Muscle layer of duodenum (tissue), 2 donors: ENCODE results near the gene DAB2.
"Not testable (repeated sequence)": the region's sequence is repeated elsewhere in the genome, so short reads cannot be mapped to it uniquely, and the experiment has no call there.

Source experiments
- H3K27ac ChIP-seq: one replicate; pipeline ENCODE4 v1.7.0; 2013; ENCODE audit warnings: mild to moderate bottlenecking, low read length
- H3K27me3 ChIP-seq: one replicate; pipeline ENCODE4 v1.7.0; 2013; ENCODE audit warnings: low read depth, mild to moderate bottlenecking, control low read depth, low read length
- H3K36me3 ChIP-seq, 2 donors: one replicate each; pipeline ENCODE4 v1.7.0; 2013; ENCODE audit warnings: low read length in 2 of 2, control low read depth in 1 of 2, mild to moderate bottlenecking in 1 of 2; ENCODE audit not compliant: insufficient read depth in 2 of 2, control insufficient read depth in 1 of 2
- H3K4me1 ChIP-seq, 2 donors: one replicate each; pipeline ENCODE4 v1.7.0; 2013; ENCODE audit warnings: low read length in 2 of 2, mild to moderate bottlenecking in 2 of 2, control low read depth in 1 of 2, moderate library complexity in 1 of 2; ENCODE audit not compliant: insufficient read depth in 2 of 2, control insufficient read depth in 1 of 2
- H3K4me3 ChIP-seq, 2 donors: one replicate each; pipeline ENCODE4 v1.7.0; 2013; ENCODE audit warnings: low read length in 2 of 2, low read depth in 1 of 2, mild to moderate bottlenecking in 1 of 2
- H3K9me3 ChIP-seq, 2 donors: one replicate each; pipeline ENCODE4 v1.7.0; 2013; ENCODE audit warnings: low read length in 2 of 2, control low read depth in 1 of 2, mild to moderate bottlenecking in 1 of 2; ENCODE audit not compliant: control insufficient read depth in 1 of 2
- donor health status: healthy.

Gene DAB2

GRCh38 chr5:39417979-39418378 is 6.8 kb downstream of the DAB2 start:
- H3K27me3 ChIP-seq = no peaks in the 10 kb centered on the region
- no peaks in the 10 kb centered on the region for H3K9me3 ChIP-seq
- H3K4me1 ChIP-seq = peaks cover 4 to 12% of the 10 kb centered on the region in 2 donors
- H3K27ac ChIP-seq = no peak overlapping the region
- no peaks in the 10 kb centered on the region for H3K36me3 ChIP-seq
- H3K4me3 ChIP-seq = no peak overlapping the region

- H3K4me3 ChIP-seq = no peak overlapping the region
- no peak overlapping the region for H3K27ac ChIP-seq
- no peaks in the 10 kb centered on the region for H3K36me3 ChIP-seq
- no peaks in the 10 kb centered on the region for H3K27me3 ChIP-seq
- H3K4me1 ChIP-seq = peaks cover 12 to 23% of the 10 kb centered on the region in 2 donors
- H3K9me3 ChIP-seq = no peaks in the 10 kb centered on the region
Observed at GRCh38 chr5:39415201-39415600, 9.6 kb downstream of the DAB2 start.

- Histone ChIP-seq H3K9me3 (no peaks in the 10 kb centered on the region), H3K4me1 (peaks cover 10 to 20% of the 10 kb centered on the region in 2 donors), H3K27ac (no peak overlapping the region), H3K27me3 (no peaks in the 10 kb centered on the region), H3K36me3 (no peaks in the 10 kb centered on the region), H3K4me3 (no peak overlapping the region)
Observed at GRCh38 chr5:39414426-39414825, 10.4 kb downstream of the DAB2 start.

GRCh38 chr5:39413771-39414170 is 11.0 kb downstream of the DAB2 start:
- H3K27me3 ChIP-seq = no peaks in the 10 kb centered on the region
- H3K9me3 ChIP-seq = no peaks in the 10 kb centered on the region
- no peak overlapping the region for H3K4me3 ChIP-seq
- no peaks in the 10 kb centered on the region for H3K36me3 ChIP-seq
- peak overlapping the region; percentile 30 for H3K27ac ChIP-seq
- H3K4me1 ChIP-seq = peaks cover 8 to 20% of the 10 kb centered on the region in 2 donors

- H3K36me3 ChIP-seq = no peaks in the 10 kb centered on the region
- no peaks in the 10 kb centered on the region for H3K9me3 ChIP-seq
- H3K27me3 ChIP-seq = no peaks in the 10 kb centered on the region
- H3K4me3 ChIP-seq = no peak overlapping the region
- peaks cover 8 to 27% of the 10 kb centered on the region in 2 donors for H3K4me1 ChIP-seq
- peak overlapping the region; percentile 30 for H3K27ac ChIP-seq
Observed at GRCh38 chr5:39412721-39413394, 11.9 kb downstream of the DAB2 start.

- Histone ChIP-seq H3K4me3 (no peak overlapping the region), H3K9me3 (no peaks in the 10 kb centered on the region), H3K36me3 (no peaks in the 10 kb centered on the region), H3K27me3 (no peaks in the 10 kb centered on the region), H3K27ac (peak overlapping the region; percentile 30), H3K4me1 (peaks cover 8 to 27% of the 10 kb centered on the region in 2 donors)
Observed at GRCh38 chr5:39411985-39412384, 12.8 kb downstream of the DAB2 start.

- Histone ChIP-seq H3K36me3 (no peaks in the 10 kb centered on the region), H3K4me3 (no peak overlapping the region), H3K4me1 (peaks cover 8 to 27% of the 10 kb centered on the region in 2 donors), H3K9me3 (no peaks in the 10 kb centered on the region), H3K27me3 (no peaks in the 10 kb centered on the region), H3K27ac (peak overlapping the region; percentile 35)
Observed at GRCh38 chr5:39411061-39411460, 13.7 kb downstream of the DAB2 start.

- H3K4me1 ChIP-seq = peaks cover 8 to 22% of the 10 kb centered on the region in 2 donors
- no peaks in the 10 kb centered on the region for H3K9me3 ChIP-seq
- no peaks in the 10 kb centered on the region for H3K36me3 ChIP-seq
- no peak overlapping the region for H3K4me3 ChIP-seq
- peak overlapping the region; percentile 35 for H3K27ac ChIP-seq
- no peaks in the 10 kb centered on the region for H3K27me3 ChIP-seq
Observed at GRCh38 chr5:39409033-39409432, 15.7 kb downstream of the DAB2 start.

GRCh38 chr5:39405083-39405843 is 19.5 kb downstream of the DAB2 start:
- H3K27me3 ChIP-seq = no peaks in the 10 kb centered on the region
- H3K4me3 ChIP-seq = no peak overlapping the region
- H3K4me1 ChIP-seq = peaks cover 7 to 9% of the 10 kb centered on the region in 2 donors
- H3K36me3 ChIP-seq = peaks cover 0 to 4% of the 10 kb centered on the region in 2 donors
- H3K9me3 ChIP-seq = no peaks in the 10 kb centered on the region
- H3K27ac ChIP-seq = no peak overlapping the region

GRCh38 chr5:39403761-39404160 is 21.0 kb downstream of the DAB2 start:
- H3K36me3 ChIP-seq, H3K4me3 ChIP-seq, H3K4me1 ChIP-seq, H3K27me3 ChIP-seq, H3K9me3 ChIP-seq: not testable (repeated sequence)
- peak overlapping the region; percentile 30 for H3K27ac ChIP-seq

- H3K36me3 ChIP-seq = peaks cover 0 to 13% of the 10 kb centered on the region in 2 donors
- H3K4me3 ChIP-seq, H3K27me3 ChIP-seq, H3K9me3 ChIP-seq, H3K27ac ChIP-seq, H3K4me1 ChIP-seq: not testable (repeated sequence)
Observed at GRCh38 chr5:39402140-39402539, 22.6 kb downstream of the DAB2 start.
